ENCODE data around the gene NUTM1.

GRCh38 chr15:34374816-34375215 is 31.7 kb downstream of the NUTM1 start:
- TF ChIP-seq CTCF (IDR thresholded peaks at IDR 0.05): no peak
- TF ChIP-seq POLR2A (IDR thresholded peaks at IDR 0.05; ENCODE audit: low read depth): no peak
- TF ChIP-seq EP300 (IDR thresholded peaks at IDR 0.05): no peak

Measured in esophagus muscularis mucosa (tissue), 4 donors.